Measurements from ENCODE around the gene INPP5A. TPM values are rescaled to one million over a fixed set of nuclear protein-coding genes. Genes with fewer than 3 reads are reported as not detected.
A peak's percentile ranks its signal among the peaks of the same experiment; 100 is the strongest.

The INPP5A gene
- total RNA-seq, 3 donors from 2014 or later: 26.6 to 50.6 (median 38.7) TPM

DNA sequence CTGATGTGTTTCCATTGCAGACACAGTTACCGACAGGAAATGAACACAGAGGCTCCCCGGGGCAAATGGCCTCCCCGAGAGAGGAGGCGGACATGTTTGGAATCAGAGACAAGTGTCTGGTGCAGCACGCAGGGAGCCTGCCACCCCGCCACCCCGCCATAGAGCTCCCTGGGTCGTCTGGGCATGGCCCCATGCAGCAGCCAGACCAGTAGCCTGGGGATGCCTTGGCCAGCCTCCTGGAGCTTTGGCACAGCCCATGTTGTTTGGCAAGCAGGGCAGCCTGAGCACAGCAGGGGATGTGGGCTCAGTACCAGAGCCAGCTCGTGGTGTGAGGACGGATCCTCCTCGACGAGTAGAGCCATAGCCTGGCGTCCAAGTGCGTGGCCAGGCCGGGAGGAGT is 167.6 kb downstream of the INPP5A start:
- TF ChIP-seq POLR2AphosphoS5 (IDR thresholded peaks at IDR 0.05) (no peak), POLR2A (IDR thresholded peaks at IDR 0.05) (no peak)
- TF ChIP-seq, protein P1, sequence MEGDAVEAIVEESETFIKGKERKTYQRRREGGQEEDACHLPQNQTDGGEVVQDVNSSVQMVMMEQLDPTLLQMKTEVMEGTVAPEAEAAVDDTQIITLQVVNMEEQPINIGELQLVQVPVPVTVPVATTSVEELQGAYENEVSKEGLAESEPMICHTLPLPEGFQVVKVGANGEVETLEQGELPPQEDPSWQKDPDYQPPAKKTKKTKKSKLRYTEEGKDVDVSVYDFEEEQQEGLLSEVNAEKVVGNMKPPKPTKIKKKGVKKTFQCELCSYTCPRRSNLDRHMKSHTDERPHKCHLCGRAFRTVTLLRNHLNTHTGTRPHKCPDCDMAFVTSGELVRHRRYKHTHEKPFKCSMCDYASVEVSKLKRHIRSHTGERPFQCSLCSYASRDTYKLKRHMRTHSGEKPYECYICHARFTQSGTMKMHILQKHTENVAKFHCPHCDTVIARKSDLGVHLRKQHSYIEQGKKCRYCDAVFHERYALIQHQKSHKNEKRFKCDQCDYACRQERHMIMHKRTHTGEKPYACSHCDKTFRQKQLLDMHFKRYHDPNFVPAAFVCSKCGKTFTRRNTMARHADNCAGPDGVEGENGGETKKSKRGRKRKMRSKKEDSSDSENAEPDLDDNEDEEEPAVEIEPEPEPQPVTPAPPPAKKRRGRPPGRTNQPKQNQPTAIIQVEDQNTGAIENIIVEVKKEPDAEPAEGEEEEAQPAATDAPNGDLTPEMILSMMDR (IDR thresholded peaks at IDR 0.05): no peak
- intact Hi-C loops (cut with DNase I; ENCODE audit: low total_unique reads): no loop called here
- peak; percentile 31 to 40 for DNase-seq (ENCODE audit: low spot score in 2 of 2)
- Histone ChIP-seq H3K4me1 (no peaks in the 10 kb centered on the region), H3K36me3 (no peaks in the 10 kb centered on the region), H3K9me3 (peaks cover 20 to 28% of the 10 kb centered on the region in 2 donors), H3K27me3 (no peaks in the 10 kb centered on the region), H3K27ac (no peak overlapping the region), H3K4me3 (no peak overlapping the region)

DNA sequence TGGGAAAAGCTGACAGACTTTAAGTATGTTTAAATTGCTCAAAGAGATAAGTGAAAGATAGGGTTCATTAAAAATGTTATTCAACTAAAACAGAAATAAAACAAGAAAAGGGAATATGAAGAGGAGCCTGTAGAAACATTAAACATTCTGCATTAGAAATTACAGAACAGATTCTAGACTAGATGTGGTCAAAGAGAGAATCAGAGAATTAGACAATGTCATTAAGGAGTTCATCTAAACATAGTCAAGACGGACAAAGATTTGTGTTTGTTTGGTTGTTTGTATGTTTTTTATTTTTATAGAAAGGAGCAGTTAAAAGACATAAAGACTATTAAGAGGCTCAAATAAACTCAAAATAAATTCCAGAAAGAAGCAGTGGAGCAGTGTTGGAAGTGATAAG is 168.4 kb downstream of the INPP5A start:
- no peak for DNase-seq (ENCODE audit: low spot score in 2 of 2)
- no peaks in the 10 kb centered on the region for H3K27me3 ChIP-seq
- no peak overlapping the region for H3K4me3 ChIP-seq
- intact Hi-C loops (cut with DNase I; ENCODE audit: low total_unique reads): no loop called here
- H3K27ac ChIP-seq: no peak overlapping the region
- no peaks in the 10 kb centered on the region for H3K4me1 ChIP-seq
- H3K36me3 ChIP-seq: no peaks in the 10 kb centered on the region
- TF ChIP-seq POLR2AphosphoS5 (IDR thresholded peaks at IDR 0.05) (no peak), POLR2A (IDR thresholded peaks at IDR 0.05) (no peak)
- TF ChIP-seq, protein P1 (IDR thresholded peaks at IDR 0.05): no peak
- peaks cover 20 to 28% of the 10 kb centered on the region in 2 donors for H3K9me3 ChIP-seq

DNA sequence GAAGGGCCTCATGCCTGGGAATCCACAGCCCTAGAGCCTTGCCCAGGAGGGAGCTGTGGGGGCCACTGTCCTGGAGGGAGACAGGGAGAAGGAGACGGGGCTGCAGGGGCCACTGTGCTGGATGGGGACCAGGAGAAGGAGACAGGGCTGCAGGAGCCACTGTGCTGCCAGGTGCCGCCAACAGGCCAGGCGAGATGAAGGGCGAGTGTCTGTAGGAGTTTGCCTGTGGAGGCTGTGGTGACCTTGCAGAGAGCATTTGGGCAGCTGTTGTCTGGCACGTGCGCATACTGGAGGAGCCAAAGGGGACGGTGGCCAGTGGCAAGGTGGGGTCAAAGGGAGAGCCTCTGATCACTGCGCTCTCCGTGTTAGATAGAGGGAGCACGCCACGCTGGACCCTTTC is 169.1 kb downstream of the INPP5A start:
- TF ChIP-seq, protein P1 (IDR thresholded peaks at IDR 0.05): no peak
- TF ChIP-seq POLR2A (IDR thresholded peaks at IDR 0.05): no peak
- no peak for TF ChIP-seq POLR2AphosphoS5 (IDR thresholded peaks at IDR 0.05)
- peak in 1 of 2 donors; percentile 24 for DNase-seq (ENCODE audit: low spot score in 2 of 2)
- no peaks in the 10 kb centered on the region for H3K36me3 ChIP-seq
- peaks cover 20 to 28% of the 10 kb centered on the region in 2 donors for H3K9me3 ChIP-seq
- H3K4me3 ChIP-seq: no peak overlapping the region
- H3K4me1 ChIP-seq: no peaks in the 10 kb centered on the region
- H3K27ac ChIP-seq: no peak overlapping the region
- intact Hi-C loops (cut with DNase I; ENCODE audit: low total_unique reads): no loop called here
- H3K27me3 ChIP-seq: no peaks in the 10 kb centered on the region

DNA sequence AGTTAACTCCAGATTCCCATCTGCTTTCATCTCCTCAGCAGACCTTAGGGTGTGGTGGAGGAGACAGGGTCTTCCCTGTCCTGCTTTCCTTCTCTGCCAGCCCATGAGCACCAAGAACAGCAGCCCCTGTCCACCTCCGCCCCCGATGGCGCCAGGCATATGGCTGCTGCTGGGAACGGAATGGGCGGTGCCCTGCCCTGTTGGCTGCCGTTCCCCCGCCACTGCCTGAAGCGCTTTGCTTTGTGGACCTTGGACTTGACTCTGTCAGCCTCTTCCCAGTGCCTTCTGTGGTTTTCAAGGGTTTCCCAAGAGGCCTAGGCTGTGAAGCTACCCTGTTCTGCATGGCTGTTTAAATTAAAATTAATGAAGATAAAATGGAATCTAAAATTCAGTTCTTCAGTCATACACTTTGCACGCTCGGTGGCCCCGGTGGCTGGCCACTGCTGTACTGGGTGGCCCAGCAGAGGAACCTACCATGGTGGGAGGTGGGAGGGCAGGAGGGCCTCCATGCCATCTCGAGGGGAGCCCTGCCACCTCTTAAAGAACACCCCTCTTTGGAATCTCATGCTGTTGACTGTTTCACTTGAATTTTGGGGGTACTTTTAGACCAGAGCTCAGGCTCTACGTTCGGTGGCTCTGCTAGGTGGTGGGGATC is 169.7 kb downstream of the INPP5A start:
- H3K27ac ChIP-seq: no peak overlapping the region
- TF ChIP-seq, protein P1 (IDR thresholded peaks at IDR 0.05): no peak
- peaks cover 20 to 28% of the 10 kb centered on the region in 2 donors for H3K9me3 ChIP-seq
- no peaks in the 10 kb centered on the region for H3K27me3 ChIP-seq
- intact Hi-C loops (cut with DNase I; ENCODE audit: low total_unique reads): no loop called here
- no peaks in the 10 kb centered on the region for H3K4me1 ChIP-seq
- H3K36me3 ChIP-seq: no peaks in the 10 kb centered on the region
- DNase-seq (ENCODE audit: low spot score in 2 of 2): peak in 1 of 2 donors; percentile 41
- no peak overlapping the region for H3K4me3 ChIP-seq

DNA sequence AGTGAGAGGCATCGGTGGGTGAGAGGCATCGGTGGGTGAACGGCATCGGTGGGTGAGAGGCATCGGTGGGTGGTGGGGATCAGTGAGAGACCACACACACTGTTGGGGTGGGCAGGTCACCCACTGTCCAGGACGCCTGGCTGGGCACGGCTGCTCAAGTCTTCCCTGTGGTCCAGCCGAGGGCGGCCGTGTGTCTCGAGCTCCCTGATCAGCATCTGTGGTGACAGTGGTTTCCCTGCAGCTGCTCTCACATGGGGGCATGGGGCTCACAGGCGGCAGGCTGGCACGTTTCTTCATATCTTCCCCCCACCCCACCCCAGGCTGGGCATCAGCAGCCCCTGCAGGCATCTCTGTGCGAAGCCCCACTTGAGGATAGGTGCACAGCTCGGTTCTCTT is 170.2 kb downstream of the INPP5A start:
- Histone ChIP-seq H3K4me3 (no peak overlapping the region), H3K9me3 (peaks cover 20 to 28% of the 10 kb centered on the region in 2 donors), H3K36me3 (no peaks in the 10 kb centered on the region), H3K4me1 (no peaks in the 10 kb centered on the region), H3K27me3 (no peaks in the 10 kb centered on the region), H3K27ac (no peak overlapping the region)
- intact Hi-C loops (cut with DNase I; ENCODE audit: low total_unique reads): no loop called here
- TF ChIP-seq POLR2A (IDR thresholded peaks at IDR 0.05): no peak
- peak in 1 of 2 donors; percentile 35 for DNase-seq (ENCODE audit: low spot score in 2 of 2)
